Keratinocyte (primary cell): Measurements from ENCODE around the gene LACTB. TPM values are rescaled to one million over a fixed set of nuclear protein-coding genes. Genes with fewer than 3 reads are reported as not detected.
A peak's percentile ranks its signal among the peaks of the same experiment; 100 is the strongest.

Source experiments
- DNase-seq: peaks from one replicate; pipeline ENCODE4 v3.0.0-alpha.2; 2011; ENCODE audit warnings: low read depth, missing footprints, low spot score
- FAIRE-seq: peaks from 2 replicates; lab custom pipeline; 2011; peaks lifted over from hg19 to GRCh38; lab: Jason Lieb, UNC
- H2AFZ ChIP-seq: 2 replicates; pipeline ENCODE4 v1.6.0; 2012; ENCODE audit warnings: low read length, control low read depth, inconsistent platforms; ENCODE audit not compliant: control insufficient read depth
- H3K27ac ChIP-seq: 2 replicates; pipeline ENCODE4 v1.5.1; 2011; ENCODE audit warnings: low read length; ENCODE audit not compliant: control insufficient read depth, insufficient read depth
- H3K27me3 ChIP-seq: 3 replicates; pipeline ENCODE4 v1.6.0; 2011; ENCODE audit warnings: low read length; ENCODE audit not compliant: control insufficient read depth, insufficient read depth; ENCODE audit errors: extremely low read depth
- H3K36me3 ChIP-seq, 2 experiments: 2 replicates in 1 of 2; 3 replicates in 1 of 2; pipeline ENCODE4 v1.5.1; 2011; ENCODE audit warnings: low read length in 2 of 2, mild to moderate bottlenecking in 1 of 2; ENCODE audit not compliant: control insufficient read depth in 2 of 2, insufficient read depth in 2 of 2; ENCODE audit errors: extremely low read depth in 1 of 2
- H3K4me1 ChIP-seq: 3 replicates; pipeline ENCODE4 v1.5.1; 2011; ENCODE audit warnings: low read length; ENCODE audit not compliant: control insufficient read depth, insufficient read depth; ENCODE audit errors: extremely low read depth
- H3K4me2 ChIP-seq: 3 replicates; pipeline ENCODE4 v1.6.0; 2011; ENCODE audit warnings: low read depth, low read length; ENCODE audit not compliant: control insufficient read depth, insufficient read depth; ENCODE audit errors: extremely low read depth
- H3K4me3 ChIP-seq, 3 experiments: fragments of 200-600 bp in 1 of 3; sonication (generic) in 1 of 3; 2 replicates in 2 of 3; 3 replicates in 1 of 3; pipeline ENCODE4 v1.5.1; 2011 to 2016; ENCODE audit warnings: low read length in 3 of 3, mild to moderate bottlenecking in 3 of 3, control low read depth in 2 of 3, inconsistent platforms in 1 of 3, low read depth in 1 of 3, mixed read lengths in 1 of 3, mixed run types in 1 of 3, moderate library complexity in 1 of 3; ENCODE audit not compliant: control insufficient read depth in 2 of 3, insufficient read depth in 2 of 3; ENCODE audit errors: extremely low read depth in 1 of 3
- H3K79me2 ChIP-seq: 2 replicates; pipeline ENCODE4 v1.6.0; 2012; ENCODE audit warnings: low read length; ENCODE audit not compliant: control insufficient read depth, insufficient read depth
- H3K9ac ChIP-seq: 3 replicates; pipeline ENCODE4 v1.6.0; 2011; ENCODE audit warnings: low read length; ENCODE audit not compliant: control insufficient read depth, insufficient read depth; ENCODE audit errors: extremely low read depth
- H3K9me1 ChIP-seq: 3 replicates; pipeline ENCODE4 v1.6.0; 2011; ENCODE audit warnings: low read length; ENCODE audit not compliant: control insufficient read depth, insufficient read depth; ENCODE audit errors: extremely low read depth
- H3K9me3 ChIP-seq: 2 replicates; pipeline ENCODE4 v1.5.1; 2012; ENCODE audit warnings: low read depth, low read length; ENCODE audit not compliant: control insufficient read depth
- H4K20me1 ChIP-seq: 3 replicates; pipeline ENCODE4 v1.6.0; 2011; ENCODE audit warnings: low read length; ENCODE audit not compliant: control insufficient read depth, insufficient read depth; ENCODE audit errors: extremely low read depth
- EZH2 ChIP-seq: IDR thresholded peaks from one replicate; pipeline ENCODE4 v1.6.1; 2012; ENCODE audit warnings: inconsistent platforms, mild to moderate bottlenecking, low read length, moderate library complexity
- dilution Hi-C: fragments of 300-500 bp; cut with MboI; formaldehyde crosslinking; loops from one replicate; pipeline ENCODE4 v1.7.0; 2020; ENCODE audit warnings: low sequenced_read_pairs; ENCODE audit not compliant: extremely low pct_ligation_motif_present
- polyA minus RNA-seq, 3 experiments: library from RNA; depleted of rRNA, polyadenylated mRNA; stranded (reverse); fragments of >200 nt; gene quantifications; 1 replicate in 1 of 3; 2 replicates in 1 of 3; 3 replicates in 1 of 3; pipeline ENCODE4 v1.2.3, GENCODE V29; 2011
- polyA plus RNA-seq, 5 experiments: library from polyadenylated mRNA; depleted of rRNA in 3 of 5; stranded (reverse) in 3 of 5; stranded (forward) in 1 of 5; unstranded in 1 of 5; fragments of >200 nt; gene quantifications; 1 replicate in 1 of 5; 2 replicates in 3 of 5; 3 replicates in 1 of 5; pipeline versions ENCODE4 v1.2.1 to v1.2.3, GENCODE V29; 2011 to 2012; ENCODE audit warnings: missing spikeins in 2 of 5, low read depth in 1 of 5, low replicate concordance in 1 of 5
- TF ChIP-seq, protein P1 (sequence below), 3 experiments: IDR thresholded peaks in 1 of 3; conservative IDR thresholded peaks in 1 of 3; optimal IDR thresholded peaks in 1 of 3; 2 replicates in 2 of 3; 3 replicates in 1 of 3; pipeline versions ENCODE3 to v1.5.1; 2011; ENCODE audit warnings: low read length in 3 of 3, mild to moderate bottlenecking in 3 of 3, moderate library complexity in 2 of 3, control low read depth in 1 of 3, inconsistent platforms in 1 of 3; ENCODE audit not compliant: insufficient read depth in 2 of 3; ENCODE audit errors: extremely low read depth in 1 of 3

LACTB gene, protein sequence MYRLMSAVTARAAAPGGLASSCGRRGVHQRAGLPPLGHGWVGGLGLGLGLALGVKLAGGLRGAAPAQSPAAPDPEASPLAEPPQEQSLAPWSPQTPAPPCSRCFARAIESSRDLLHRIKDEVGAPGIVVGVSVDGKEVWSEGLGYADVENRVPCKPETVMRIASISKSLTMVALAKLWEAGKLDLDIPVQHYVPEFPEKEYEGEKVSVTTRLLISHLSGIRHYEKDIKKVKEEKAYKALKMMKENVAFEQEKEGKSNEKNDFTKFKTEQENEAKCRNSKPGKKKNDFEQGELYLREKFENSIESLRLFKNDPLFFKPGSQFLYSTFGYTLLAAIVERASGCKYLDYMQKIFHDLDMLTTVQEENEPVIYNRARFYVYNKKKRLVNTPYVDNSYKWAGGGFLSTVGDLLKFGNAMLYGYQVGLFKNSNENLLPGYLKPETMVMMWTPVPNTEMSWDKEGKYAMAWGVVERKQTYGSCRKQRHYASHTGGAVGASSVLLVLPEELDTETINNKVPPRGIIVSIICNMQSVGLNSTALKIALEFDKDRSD
- polyA plus RNA-seq (17.4 to 27.4 TPM (median 19.1 TPM) in 3 replicates), polyA minus RNA-seq (0.49 to 7.8 TPM (median 7.1 TPM) in 3 replicates)
- polyA plus RNA-seq (2011; ENCODE audit: low read depth), result 65.0 TPM
- 17.6 and 25.8 TPM in 2 replicates for polyA plus RNA-seq (2011; cell fraction: cytosol; rRNA removed)
- polyA plus RNA-seq (2011; cell fraction: nucleus; rRNA removed), result 19.3 and 27.2 TPM in 2 replicates
- 18.3 and 27.6 TPM in 2 replicates for polyA plus RNA-seq (2012; ENCODE audit: low replicate concordance)
- polyA minus RNA-seq (2011; cell fraction: cytosol; rRNA and poly(A)+ RNA removed), result 8.4 TPM
- polyA minus RNA-seq (2011; cell fraction: nucleus; rRNA and poly(A)+ RNA removed), result 6.8 and 13.0 TPM in 2 replicates

DNA sequence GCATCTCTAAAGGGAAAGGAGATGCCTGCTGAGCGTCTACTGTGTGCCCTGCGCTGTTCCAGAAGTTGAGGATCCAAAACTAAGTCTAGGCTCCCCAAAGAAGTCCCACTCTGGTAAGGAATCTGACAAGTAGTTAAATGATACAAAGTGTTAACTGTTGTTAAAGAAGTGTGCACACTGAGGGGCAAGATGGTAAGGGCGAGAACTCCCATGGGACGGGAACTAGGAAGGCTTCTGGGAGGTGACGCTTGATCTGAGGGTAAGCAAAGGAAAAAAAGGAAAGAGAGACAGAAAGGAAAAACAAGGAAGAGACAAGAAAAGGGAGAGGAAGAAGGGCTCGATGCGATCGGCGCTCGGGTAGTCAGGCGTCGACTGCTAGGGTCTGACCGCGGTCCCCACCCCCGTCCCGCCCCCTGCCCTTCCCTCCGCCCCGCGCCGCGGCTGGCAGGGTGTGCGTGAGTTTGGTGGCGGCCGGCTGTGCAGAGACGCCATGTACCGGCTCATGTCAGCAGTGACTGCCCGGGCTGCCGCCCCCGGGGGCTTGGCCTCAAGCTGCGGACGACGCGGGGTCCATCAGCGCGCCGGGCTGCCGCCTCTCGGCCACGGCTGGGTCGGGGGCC, at the start of gene LACTB:
TSS of gene LACTB (plus strand) at position 480 of the 620 bp plus-strand sequence. CDS start at position 491, 11 bp downstream.
- FAIRE-seq (no peak), DNase-seq (peak; percentile 15)
- no peaks in the 10 kb centered on the region for H3K27me3 ChIP-seq
- H3K36me3 ChIP-seq, result peaks cover 0 to 1% of the 10 kb centered on the region in 2 experiments
- H4K20me1 ChIP-seq, result no peaks in the 10 kb centered on the region
- TF ChIP-seq EZH2, result no peak
- TF ChIP-seq, protein P1, sequence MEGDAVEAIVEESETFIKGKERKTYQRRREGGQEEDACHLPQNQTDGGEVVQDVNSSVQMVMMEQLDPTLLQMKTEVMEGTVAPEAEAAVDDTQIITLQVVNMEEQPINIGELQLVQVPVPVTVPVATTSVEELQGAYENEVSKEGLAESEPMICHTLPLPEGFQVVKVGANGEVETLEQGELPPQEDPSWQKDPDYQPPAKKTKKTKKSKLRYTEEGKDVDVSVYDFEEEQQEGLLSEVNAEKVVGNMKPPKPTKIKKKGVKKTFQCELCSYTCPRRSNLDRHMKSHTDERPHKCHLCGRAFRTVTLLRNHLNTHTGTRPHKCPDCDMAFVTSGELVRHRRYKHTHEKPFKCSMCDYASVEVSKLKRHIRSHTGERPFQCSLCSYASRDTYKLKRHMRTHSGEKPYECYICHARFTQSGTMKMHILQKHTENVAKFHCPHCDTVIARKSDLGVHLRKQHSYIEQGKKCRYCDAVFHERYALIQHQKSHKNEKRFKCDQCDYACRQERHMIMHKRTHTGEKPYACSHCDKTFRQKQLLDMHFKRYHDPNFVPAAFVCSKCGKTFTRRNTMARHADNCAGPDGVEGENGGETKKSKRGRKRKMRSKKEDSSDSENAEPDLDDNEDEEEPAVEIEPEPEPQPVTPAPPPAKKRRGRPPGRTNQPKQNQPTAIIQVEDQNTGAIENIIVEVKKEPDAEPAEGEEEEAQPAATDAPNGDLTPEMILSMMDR (optimal IDR thresholded peaks at IDR 0.05 in 1 of 3, IDR thresholded peaks at IDR 0.05 in 1 of 3, conservative IDR thresholded peaks at IDR 0.05 in 1 of 3; ENCODE audit: extremely low read depth in 1 of 3, insufficient read depth in 2 of 3, low read length in 3 of 3), result no peak
- H3K9ac ChIP-seq, result peak within 1 kb of the TSS; percentile 84
- peak within 1 kb of the TSS; percentile 79 to 97 (median 83) for H3K4me3 ChIP-seq
- H3K9me3 ChIP-seq, result no peaks in the 10 kb centered on the region
- H2AFZ ChIP-seq, result peak within 1 kb of the TSS; percentile 86
- peak within 1 kb of the TSS; percentile 76 for H3K27ac ChIP-seq
- H3K79me2 ChIP-seq, result peaks cover 8% of the 10 kb centered on the region
- no peaks in the 10 kb centered on the region for H3K9me1 ChIP-seq
- H3K4me1 ChIP-seq, result peaks cover 3% of the 10 kb centered on the region
- dilution Hi-C loops, result no loop called here
- peak within 1 kb of the TSS; percentile 90 for H3K4me2 ChIP-seq

DNA sequence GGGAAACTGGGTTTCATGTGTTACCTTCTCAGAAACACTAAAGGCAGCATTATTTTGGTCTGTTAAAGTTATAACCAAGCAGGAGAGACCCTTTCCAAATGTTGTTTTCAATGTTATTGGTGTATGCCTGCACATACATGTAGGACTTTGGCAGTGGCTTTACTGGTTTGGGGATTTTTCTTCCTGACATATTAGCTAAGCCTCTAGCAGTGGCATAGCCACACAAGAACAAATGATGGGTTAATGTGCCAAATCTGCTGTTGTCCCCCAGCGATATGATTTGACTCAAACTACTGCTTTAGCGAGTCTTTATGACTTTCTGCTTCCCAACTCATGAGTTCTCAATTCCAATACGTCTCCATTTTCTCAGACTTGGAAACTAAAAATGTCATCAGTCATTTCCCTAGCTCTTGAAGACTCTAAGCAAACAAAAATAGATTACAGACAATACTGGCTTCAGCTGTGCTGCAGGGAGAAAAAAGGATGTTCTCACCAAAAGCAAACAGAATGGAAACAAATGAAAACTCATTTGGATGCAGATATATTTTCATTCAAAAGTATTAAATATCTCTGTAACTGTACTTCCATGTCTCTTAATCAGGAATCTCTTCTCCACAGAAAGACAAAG, 49.5 kb upstream of the LACTB start:
- no peaks in the 10 kb centered on the region for H4K20me1 ChIP-seq
- no peak for DNase-seq
- no peak overlapping the region for H3K27ac ChIP-seq
- no peaks in the 10 kb centered on the region for H3K9me1 ChIP-seq
- FAIRE-seq, result no peak
- H3K27me3 ChIP-seq, result no peaks in the 10 kb centered on the region
- dilution Hi-C loops, result no loop called here
- peaks cover 15 to 28% of the 10 kb centered on the region in 2 experiments for H3K36me3 ChIP-seq
- no peaks in the 10 kb centered on the region for H3K79me2 ChIP-seq
- TF ChIP-seq EZH2, result no peak
- TF ChIP-seq, protein P1 (optimal IDR thresholded peaks at IDR 0.05 in 1 of 3, IDR thresholded peaks at IDR 0.05 in 1 of 3, conservative IDR thresholded peaks at IDR 0.05 in 1 of 3; ENCODE audit: extremely low read depth in 1 of 3, insufficient read depth in 2 of 3, low read length in 3 of 3), result no peak
- no peak overlapping the region for H3K4me3 ChIP-seq
- H3K9me3 ChIP-seq, result no peaks in the 10 kb centered on the region
- H3K9ac ChIP-seq, result no peak overlapping the region
- no peak overlapping the region for H3K4me2 ChIP-seq
- no peak overlapping the region for H2AFZ ChIP-seq
- H3K4me1 ChIP-seq, result no peaks in the 10 kb centered on the region
